ENCODE results near the gene SEMA3F.

SEMA3F gene

DNA sequence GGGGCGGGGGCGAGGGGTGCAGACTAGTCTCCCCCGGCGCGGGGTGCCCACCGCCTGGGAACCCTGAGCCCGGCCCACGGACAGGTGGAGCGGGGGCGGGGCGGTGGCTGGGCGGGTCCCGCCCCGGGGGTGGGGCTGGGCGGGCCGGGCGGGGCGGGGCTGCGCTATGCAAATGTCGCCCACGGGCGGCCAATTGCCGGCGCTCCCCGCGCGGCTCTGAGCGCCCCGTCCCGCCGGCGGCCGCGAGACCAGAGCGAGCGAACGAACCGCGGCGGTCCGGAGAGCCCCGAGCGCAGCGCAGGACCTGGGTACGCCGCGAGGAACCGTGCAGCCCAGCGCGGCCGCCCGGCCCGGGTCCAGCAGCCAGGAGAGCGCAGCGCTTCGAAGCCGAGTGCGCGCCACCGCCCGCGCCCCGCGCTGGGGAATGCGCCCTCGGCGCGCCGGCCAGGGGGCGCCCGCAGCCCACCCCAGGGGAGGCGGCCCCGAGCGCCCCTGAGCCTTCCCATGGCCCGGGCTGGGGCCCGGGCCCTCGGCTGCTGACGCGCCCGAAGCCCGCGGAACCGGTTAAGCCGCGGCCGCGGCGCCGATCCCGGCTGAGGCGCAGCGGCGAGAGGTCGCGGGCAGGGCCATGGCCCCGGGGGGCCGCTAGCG, at the start of gene SEMA3F:
Gene SEMA3F, plus strand, starts transcription at position 485 of the 651 bp plus-strand sequence. CDS start 4,299 bp downstream, outside the sequence.
- peak; percentile 60 for DNase-seq (ENCODE audit: low spot score)

DNA sequence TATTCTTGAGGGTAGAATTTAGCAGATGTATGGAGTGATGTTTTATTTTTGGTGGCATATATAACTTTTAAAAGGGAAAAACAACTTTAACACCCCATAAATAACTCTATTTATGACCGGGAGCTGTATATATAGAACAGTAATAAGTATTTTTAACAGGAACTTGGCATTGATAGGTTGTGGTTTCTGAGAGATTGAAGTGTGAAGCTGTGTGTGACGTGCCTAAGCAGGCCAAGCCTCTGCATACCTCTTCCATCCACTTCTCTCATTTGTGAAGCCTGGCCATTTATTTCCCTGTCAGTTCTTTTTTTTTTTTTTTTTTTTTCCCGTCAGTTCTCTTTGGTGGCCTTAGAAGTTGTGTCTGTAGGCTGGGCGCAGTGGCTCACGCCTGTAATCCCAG, 43.4 kb upstream of the SEMA3F start:
- no peak for DNase-seq (ENCODE audit: low spot score)

DNA sequence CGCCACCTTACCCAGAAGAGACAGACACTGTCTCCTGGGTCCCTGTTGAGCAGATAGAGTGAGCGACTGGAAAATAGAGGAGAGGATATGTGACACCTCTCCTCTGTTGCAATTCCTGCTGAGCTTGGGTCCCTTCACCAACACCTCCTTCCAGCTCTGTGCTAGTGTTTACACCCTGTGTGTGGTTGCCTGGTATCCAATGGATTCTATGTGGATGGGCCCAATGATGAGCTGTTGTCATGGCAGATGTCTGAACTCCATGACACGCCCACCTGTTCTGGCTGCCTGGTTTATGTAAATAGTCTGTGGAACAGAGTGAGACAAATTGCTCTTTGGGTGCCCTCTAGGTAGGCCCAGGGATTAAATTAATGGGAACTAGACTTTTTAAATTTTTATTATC, 42.7 kb upstream of the SEMA3F start:
- DNase-seq (ENCODE audit: low spot score) = peak; percentile 26

DNA sequence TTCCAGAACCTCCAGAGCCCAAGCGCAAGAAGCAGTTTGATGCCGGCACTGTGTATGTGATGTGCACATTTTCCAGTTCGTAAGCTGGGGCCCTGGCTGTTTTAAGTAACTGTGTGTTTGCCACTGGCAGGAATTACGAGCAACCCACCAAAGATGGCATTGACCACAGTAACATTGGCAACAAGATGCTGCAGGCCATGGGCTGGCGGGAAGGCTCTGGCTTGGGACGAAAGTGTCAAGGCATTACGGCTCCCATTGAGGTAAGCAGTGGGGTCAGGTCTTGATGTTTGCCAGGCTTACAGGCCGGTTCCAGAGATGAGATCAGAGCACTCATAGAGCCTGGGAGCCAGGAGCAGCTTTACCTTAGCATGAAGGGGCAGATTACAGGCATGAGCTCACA, 38.0 kb upstream of the SEMA3F start:
- no peak for DNase-seq (ENCODE audit: low spot score)

DNA sequence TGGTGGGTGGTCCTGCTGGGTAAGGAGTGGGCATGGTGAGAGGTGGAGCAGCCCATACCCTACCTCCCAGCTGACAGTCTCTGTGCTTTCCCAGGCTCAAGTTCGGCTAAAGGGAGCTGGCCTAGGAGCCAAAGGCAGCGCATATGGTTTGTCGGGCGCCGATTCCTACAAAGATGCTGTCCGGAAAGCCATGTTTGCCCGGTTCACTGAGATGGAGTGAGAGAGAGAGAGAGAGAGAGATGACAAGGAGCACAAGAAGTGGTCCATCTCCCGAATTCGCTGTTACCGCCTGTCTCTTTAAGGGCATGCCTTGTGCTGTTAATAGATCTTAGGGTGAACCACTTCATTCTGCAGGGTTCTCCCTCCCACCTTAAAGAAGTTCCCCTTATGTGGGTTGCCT, 36.9 kb upstream of the SEMA3F start:
- DNase-seq (ENCODE audit: low spot score) = no peak

DNA sequence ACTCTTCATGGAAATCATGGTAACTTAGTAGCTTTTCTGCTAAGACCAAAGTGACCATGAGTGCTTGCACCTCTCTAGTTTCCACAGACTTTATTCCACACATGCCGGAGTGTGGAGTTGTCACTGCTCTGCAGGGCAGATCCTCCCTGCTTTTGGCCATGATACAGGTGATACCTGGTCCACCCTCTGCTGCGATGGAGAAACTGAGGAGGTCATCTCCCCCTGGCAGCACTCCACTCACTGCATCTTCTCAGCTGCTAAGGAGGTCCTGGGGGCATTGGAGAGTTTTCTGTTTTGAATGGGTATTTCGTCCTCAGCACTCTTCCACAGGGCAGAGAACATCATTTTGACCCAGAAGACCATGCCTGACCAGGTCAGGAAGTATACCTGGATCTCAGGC, 35.3 kb upstream of the SEMA3F start:
- no peak for DNase-seq (ENCODE audit: low spot score)

DNA sequence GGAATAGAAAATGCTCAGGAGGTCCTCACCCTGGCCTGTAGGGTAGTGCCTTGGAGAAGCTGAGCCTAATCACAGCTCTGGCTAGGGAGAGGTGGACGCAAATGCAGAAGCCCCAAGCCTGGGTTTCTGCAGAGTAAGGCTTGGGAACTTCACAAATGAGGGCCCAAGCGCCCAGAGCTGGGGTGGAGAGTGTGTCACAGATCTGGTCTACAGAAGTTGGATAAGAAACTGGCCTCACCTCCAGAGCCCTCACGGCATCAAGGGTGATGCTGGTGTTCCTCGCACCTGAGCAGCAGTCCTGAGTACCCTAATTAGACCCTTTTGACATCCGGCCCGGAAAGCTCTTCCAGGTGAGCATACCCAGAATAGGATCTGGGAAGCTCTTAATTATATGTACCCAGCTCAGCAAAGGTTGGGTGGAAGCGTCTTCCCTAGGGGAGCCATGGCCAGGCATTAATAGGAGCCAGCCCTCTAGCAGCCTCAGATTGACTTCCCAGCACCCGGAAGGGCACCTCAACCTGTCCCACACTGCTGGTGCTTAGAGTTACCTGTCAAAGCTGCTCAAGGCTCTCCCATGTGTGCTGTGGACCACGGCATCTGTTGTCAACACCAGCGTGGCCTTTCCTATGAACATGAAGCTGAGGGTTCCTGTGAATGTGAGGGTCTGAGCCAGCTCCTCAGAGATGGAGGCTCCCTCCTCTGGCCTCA, 34.6 kb upstream of the SEMA3F start:
- DNase-seq (ENCODE audit: low spot score) = no peak

DNA sequence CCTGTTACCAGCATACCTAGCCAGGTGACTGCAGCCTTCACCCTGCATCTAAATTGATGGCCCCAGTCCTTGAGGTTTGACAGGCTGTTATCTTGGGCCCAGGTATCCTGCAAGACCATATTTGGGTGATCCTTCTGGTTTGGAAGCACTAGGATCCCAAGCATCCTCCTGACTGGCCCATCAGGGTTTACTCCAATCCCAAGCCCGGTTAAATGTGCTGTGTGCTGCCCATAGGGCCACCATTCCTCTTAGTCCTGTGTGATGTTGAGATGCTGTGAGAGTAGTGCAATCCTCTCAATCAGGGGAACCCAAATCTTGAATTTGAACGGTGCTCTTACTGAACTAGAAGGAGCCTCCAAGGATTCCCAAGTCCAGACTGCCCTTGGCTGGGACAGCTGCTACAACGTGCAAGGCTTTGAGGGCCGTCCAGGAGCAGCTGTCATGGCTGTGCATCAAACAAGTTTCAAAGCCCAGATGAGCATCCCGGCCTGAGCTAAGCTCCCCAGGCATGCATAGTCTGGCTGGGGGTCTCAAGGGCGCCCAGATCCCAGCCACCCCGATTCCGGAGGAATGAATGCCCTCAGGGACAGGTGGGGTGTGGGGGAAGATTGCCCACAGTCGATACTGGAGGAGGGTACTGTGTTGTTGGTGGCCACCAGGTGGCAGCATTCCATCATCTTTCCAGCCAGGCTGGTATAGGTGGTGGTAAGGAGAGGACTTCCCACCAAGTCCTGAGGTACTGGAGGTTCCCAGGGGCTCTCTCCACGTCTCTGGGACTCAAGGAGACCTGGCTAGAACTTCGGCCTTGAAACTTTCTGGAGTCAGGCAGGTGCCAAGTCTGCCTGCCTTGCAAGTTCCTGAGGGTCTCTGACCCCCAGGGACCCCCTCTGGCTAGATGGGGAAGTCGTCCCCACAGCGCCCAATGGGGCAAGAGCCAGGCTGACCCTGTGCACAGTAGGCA, 33.8 kb upstream of the SEMA3F start:
- DNase-seq (ENCODE audit: low spot score) = peak; percentile 71

DNA sequence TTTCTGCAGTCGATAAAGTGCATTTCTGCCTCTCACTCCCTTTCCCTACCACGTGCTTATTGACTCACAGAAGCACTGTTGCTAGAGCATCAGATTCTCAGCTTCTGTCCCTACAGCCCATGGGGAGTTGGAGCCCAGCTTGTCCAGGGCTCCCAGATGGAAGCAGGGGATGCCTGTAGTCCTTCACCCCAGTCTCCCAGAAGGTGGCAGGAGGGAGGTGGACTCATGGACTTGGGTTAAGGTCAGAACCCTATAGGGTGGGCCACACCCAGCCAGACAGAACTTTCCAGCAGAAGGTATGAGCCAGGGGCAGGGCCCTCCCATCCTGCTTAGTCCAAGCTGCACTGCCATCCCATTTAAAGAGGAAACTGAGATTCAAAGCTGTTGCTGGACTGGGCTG, 33.1 kb upstream of the SEMA3F start:
- no peak for DNase-seq (ENCODE audit: low spot score)

DNA sequence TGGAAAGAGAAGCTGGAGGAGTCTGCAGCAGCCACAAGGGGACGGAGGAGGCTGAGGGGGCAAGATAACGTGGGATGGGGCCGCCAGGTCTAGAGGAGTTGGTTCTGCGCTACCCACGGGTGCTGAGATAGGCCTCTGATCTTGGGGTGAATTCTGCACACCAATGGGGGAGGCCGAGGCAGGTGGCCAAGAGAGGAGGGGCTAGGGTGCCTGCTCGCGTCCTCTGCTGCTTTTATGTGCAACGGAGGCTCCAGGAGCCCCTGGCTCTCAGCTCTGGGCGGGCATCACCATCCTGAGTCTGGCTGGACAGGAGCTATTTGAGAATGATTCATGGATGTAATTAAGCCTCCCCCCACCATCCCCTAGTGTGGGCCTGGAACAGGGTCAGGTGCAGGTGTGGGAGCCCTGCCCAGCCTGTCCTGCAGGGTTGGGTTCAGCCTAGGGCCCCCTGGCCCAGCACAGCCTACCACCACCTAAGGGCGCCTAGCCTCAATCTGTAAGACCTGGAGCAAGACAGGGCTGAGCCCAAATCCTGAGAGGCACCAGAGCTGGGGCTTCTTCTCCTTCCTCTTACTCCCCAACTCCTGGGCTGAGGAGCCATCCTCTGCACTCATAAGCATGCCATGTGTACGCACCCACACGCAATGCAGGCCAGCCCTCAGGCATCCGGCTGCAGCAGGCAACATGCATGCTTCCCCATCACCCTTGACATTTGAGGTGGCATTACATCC, 32.3 kb upstream of the SEMA3F start:
- no peak for DNase-seq (ENCODE audit: low spot score)

DNA sequence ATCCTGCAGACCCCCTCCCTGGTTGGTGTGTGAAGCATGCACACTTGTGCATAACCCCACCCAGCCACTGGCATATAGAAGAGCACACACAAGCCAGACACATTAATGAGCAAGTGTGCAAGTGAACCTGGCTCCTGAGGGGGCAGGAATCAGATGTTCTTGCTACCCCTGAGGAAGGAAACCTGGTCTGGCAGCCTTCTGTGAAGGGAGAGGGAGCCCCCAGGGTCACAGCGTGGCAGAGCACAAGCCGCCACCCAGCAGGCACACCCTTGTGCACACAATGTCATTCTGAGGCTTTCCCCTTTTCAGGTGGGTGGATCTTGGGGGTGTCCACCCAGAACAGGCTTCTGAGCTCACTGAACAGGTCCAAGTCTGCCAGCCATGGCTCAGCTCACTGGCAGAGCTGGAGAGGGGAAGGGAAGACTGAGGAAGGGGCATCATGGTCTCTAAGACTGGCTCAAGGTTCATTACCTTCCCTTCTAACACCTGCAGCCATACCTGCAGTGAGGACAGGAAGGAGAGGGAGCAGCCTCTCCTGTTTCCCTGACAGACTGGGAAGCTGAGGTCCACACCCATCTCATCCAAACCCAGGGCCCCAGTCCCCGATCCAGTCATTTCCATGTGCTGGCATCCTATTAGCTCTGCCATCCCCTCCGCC, 31.6 kb upstream of the SEMA3F start:
- no peak for DNase-seq (ENCODE audit: low spot score)

DNA sequence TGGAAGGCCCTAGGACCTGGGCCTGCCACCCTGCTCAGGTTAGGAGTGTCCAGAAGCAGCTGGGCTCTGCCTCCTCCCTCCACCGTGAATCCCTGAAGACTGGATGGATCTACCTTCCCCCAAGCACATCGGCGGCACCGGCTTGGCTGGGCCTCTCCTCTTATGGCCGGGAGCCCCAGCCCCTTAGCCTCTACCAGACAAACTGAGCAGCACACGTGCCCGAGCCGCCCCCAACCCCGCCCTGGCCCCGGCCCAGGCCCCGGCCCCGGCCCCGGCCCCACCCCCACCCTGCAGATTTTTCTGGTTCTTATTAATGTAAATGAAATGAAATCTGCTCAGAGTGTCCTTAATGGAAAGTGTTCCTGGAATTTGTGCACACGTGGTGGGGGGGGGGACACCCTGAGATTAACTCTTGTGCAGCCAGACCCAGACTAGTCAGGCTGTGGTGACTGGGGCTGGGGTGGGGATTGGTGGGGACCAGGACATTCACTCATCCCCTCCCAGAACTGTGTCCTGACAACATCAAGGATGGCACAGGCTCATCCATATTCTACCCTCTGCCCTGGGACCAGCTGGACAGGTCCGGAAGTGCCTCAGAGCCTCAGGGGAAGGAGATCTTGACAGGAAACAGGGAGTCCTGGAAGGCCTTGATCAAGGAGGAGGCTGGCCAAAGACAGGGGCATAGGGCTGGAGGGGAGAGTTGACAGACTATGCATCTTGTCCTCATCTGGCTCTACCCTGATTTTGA, 30.9 kb upstream of the SEMA3F start:
- no peak for DNase-seq (ENCODE audit: low spot score)

DNA sequence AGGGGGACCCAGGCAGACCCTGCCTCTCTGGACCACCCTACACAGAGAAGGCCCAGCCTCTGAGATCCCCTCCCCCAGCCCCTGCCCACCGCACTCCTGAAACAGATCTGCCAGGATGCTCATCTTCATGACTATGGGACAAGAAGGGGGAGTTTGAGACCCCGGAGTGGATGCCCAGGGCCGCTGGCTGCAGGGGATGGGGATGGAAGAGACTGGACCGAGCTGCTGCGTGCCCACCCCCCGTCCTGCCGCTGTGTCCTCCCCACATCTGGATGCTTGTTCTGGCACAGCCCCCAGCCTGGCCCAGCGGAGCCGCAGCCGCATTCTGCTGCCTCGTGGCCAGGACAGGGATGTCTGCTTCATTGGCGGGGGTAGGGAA, 30.3 kb upstream of the SEMA3F start:
- DNase-seq (ENCODE audit: low spot score) = no peak

DNA sequence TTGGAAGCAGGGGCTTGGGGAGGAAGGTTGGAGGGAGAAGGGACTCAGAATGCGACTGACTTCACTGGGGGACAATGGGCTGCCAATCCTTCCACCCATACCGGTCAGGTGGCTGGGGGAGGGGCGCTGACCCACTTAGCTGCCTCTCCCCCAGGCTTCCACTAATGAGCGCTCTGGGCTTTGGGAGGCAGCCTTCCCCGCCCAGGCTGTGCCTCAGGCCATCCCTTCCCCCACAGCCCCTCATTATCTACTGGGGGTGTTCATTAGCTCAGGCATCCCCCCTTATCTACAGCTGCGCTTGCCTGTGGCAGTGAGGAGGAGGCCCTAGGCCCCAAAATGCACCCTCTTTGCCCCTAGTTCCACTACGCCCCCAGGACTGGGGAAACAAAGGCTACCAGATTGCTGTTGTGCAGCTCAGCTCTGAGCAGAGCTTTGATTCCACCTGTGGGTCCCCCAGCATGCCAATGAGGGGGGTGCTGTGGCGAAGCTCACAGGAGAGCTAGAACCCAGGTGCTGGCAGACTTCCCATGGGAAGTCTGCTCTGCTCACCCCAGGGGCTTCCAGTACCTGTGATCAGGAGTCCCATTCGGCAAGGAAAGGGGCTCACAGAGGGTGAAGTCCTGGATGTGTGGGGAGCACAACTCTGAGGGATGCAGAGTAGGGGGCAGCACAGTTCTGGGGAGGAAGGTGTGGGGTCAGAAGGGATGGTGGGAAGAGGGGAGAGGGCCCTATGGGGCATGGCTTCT, 29.4 kb upstream of the SEMA3F start:
- no peak for DNase-seq (ENCODE audit: low spot score)

DNA sequence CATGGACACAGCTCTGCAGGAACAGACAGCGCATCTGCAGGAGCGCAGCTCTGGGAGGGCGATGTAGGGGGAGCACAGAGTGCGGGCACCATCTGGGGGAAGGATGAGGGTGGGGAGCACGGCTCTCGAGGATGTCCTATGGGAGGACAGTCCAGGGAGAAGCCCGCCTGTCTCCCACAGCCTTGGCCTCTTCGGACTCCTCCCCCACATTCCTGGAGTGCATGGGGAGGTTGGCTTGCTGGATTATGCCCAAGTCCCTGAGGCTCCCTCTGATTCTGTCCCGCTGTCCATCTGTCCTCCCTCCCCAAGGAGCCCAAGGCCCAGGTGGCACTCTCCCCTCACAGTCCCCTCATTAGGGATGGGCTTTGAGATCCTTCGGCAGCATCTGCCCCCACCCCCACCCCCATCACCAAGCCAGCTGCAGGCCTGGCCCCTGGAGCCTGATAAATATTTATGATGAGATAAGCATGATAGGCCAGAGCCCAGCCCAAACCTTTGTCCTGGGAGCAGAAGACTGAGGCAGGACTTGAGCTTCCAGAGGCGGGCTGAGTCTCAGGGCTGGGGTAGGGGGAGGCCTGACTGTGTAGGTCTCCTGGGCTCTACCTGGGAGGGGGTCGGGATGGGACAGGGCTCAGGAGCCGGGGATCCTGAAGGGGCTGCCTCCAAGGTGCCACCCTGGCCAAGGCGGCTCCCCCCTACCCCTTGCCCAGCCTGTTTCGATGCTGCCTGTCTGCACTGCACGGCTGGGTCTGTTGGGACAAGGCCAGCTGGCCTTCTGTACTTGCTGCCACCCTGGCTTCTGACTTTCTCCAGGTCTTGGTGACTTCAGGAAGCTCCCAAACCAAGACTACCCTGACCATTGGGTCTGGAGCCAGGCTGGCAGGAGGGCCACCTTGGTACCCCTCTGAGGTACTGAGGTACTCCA, 28.6 kb upstream of the SEMA3F start:
- no peak for DNase-seq (ENCODE audit: low spot score)

DNA sequence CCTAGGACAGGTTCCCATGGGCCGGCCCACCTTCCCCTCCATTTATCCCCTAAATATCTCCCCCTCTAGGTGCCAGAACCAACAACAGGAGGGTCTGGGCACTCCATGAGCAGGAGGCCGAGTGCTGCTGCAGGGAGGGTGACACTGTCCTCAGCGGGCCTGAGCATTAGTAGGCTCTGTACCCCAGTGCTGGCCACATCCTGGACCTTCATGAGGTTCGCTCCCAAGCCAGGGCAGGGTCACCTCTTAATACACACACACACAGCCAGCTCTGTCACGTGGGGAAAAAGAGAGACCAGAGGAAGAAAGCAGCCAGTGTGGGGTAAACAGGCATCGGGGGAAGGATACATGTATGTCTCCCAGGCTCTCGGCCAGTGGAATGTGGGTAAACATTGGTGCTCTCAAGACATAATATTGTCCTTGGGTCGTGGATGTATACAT, 27.9 kb upstream of the SEMA3F start:
- DNase-seq (ENCODE audit: low spot score) = no peak

DNA sequence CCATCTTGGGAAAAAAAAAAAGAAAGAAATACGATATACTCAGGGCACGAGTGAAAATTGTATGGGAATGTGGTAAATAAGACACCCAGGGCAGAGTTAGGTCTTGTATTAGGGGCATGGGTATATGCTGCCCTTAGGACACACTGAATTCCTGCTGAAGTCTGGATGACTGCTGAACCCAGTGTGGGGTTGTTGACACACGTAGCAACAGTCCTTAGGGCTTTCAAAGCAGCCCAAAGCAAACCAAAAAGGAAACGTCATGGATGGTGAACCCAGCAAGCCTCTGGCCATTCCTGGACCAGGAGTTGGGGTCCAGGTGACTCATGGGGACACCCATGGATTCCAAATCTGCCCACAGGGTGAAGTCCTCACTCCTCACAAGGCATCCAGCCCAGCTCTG, 27.1 kb upstream of the SEMA3F start:
- no peak for DNase-seq (ENCODE audit: low spot score)

DNA sequence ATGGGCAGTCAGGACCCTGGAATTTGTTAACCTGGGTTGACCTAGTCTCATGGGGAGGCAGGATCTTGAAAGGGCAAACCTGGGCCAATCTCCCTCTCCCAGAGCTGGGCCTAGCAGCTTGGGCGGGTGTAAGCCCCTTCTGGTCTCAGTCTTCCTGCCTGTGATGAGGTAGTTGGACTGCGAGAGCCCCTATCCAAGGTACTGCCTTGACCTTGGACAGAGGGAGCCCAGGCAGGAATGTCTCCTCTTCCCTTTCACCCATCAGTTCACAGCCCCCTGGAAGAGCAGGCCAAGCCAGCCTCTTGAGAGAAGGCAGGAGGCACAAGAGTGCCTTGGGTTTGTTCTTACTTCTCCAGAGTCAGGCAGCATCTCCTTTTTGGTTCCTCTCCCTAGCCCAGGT, 24.7 kb upstream of the SEMA3F start:
- no peak for DNase-seq (ENCODE audit: low spot score)
